ENCODE data around the gene MACROD2. TPM values are rescaled to one million over a fixed set of nuclear protein-coding genes. Genes with fewer than 3 reads are reported as not detected.

The MACROD2 gene
- total RNA-seq, 2 donors from 2014 or later, result 8.3 to 21.8 TPM

DNA sequence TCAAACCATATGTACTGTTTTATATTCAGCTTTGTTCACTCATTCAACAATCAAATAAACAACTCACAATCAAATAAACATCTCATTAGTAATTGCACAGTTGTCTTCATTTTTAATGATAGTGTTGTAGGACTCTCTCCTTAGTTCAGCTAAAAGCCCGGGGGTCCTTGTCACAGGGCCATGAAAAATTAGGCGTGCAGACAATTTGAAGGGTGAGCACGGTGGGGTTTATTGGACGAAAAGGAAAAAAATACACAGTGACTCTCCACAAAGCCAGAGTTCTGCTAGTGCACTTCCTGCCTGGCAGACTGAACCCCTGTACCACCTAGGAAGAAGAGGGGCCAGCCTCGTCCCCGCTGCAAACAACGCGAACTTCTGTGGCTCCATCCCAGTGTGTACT, 599.7 kb downstream of the MACROD2 start:
- no peaks in the 10 kb centered on the region for H3K27me3 ChIP-seq
- WGBS, 2 donors, result 83 to 84% methylated on average over 8 of the region's 8 CpGs
- H3K36me3 ChIP-seq (replicated peaks in 1 of 2; ENCODE audit: insufficient read depth in 1 of 2, low read depth in 2 of 2), result no peaks in the 10 kb centered on the region
- H3K9me3 ChIP-seq, result no peaks in the 10 kb centered on the region
- ATAC-seq (no peak), DNase-seq (no peak)
- H3K27ac ChIP-seq, result no peak overlapping the region
- intact Hi-C loops (cut with DNase I), result no loop called here
- no peak overlapping the region for H3K4me3 ChIP-seq
- TF ChIP-seq, protein P1, sequence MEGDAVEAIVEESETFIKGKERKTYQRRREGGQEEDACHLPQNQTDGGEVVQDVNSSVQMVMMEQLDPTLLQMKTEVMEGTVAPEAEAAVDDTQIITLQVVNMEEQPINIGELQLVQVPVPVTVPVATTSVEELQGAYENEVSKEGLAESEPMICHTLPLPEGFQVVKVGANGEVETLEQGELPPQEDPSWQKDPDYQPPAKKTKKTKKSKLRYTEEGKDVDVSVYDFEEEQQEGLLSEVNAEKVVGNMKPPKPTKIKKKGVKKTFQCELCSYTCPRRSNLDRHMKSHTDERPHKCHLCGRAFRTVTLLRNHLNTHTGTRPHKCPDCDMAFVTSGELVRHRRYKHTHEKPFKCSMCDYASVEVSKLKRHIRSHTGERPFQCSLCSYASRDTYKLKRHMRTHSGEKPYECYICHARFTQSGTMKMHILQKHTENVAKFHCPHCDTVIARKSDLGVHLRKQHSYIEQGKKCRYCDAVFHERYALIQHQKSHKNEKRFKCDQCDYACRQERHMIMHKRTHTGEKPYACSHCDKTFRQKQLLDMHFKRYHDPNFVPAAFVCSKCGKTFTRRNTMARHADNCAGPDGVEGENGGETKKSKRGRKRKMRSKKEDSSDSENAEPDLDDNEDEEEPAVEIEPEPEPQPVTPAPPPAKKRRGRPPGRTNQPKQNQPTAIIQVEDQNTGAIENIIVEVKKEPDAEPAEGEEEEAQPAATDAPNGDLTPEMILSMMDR (IDR thresholded peaks at IDR 0.05), result no peak
- no peak for TF ChIP-seq POLR2A (IDR thresholded peaks at IDR 0.05)
- H3K4me1 ChIP-seq, result no peaks in the 10 kb centered on the region

DNA sequence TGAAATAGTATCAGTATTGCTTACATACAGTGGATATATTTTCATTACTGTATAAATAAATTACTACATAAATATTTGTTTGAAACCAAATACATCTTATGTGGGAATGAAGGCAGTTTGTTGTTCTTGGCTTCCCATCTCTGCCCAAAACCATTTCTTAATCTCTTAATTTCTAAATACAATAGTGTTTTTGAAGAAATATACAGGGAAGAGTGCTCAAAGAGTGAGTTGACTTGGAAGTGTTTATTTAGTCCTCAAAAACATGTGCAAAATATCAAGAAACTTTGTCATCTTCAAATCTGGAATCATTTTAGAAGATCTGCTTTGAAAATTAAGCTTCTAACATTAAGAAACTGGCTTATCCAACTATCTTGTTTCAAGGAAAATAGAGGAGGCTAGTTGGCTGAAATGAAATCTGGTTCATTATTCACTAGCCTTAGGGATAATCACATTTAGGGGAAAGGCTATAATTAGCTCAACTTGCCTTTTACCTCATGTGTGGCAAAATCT, 601.9 kb downstream of the MACROD2 start:
- Histone ChIP-seq H3K4me3 (no peak overlapping the region), H3K27ac (no peak overlapping the region), H3K27me3 (no peaks in the 10 kb centered on the region), H3K36me3 (replicated peaks in 1 of 2; ENCODE audit: insufficient read depth in 1 of 2, low read depth in 2 of 2) (no peaks in the 10 kb centered on the region), H3K4me1 (no peaks in the 10 kb centered on the region), H3K9me3 (no peaks in the 10 kb centered on the region)
- intact Hi-C loops (cut with DNase I), result no loop called here
- TF ChIP-seq, protein P1 (IDR thresholded peaks at IDR 0.05), result no peak
- TF ChIP-seq POLR2A (IDR thresholded peaks at IDR 0.05), result no peak
- DNase-seq (no peak), ATAC-seq (no peak)

DNA sequence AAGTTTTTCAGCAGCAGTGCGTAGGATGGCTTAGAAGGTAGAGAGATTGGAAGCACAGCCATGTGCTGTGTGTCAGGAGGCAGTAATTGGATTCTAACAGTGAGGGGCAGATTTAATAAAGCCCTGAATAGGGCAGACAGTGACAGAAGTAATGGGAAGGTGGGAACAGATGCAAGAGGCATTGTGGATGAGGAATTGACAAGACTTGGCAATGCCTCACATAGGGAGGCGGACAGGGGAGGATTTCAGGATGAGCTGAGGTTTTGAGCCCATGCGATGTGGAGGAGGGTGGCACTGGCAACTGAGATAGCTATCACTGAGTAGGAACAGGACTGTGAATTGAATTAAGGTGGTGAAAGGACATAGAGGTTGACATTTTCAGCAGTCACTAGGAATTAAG, 604.3 kb downstream of the MACROD2 start:
- H3K9me3 ChIP-seq, result no peaks in the 10 kb centered on the region
- H3K27ac ChIP-seq, result no peak overlapping the region
- H3K36me3 ChIP-seq (replicated peaks in 1 of 2; ENCODE audit: insufficient read depth in 1 of 2, low read depth in 2 of 2), result no peaks in the 10 kb centered on the region
- intact Hi-C loops (cut with DNase I), result no loop called here
- no peak overlapping the region for H3K4me3 ChIP-seq
- no peak for DNase-seq
- H3K4me1 ChIP-seq, result no peaks in the 10 kb centered on the region
- no peak for TF ChIP-seq POLR2A (IDR thresholded peaks at IDR 0.05)
- TF ChIP-seq, protein P1 (IDR thresholded peaks at IDR 0.05), result no peak
- H3K27me3 ChIP-seq, result no peaks in the 10 kb centered on the region
- WGBS, 2 donors, result 65 to 79% methylated on average over 3 of the region's 3 CpGs
- ATAC-seq, result no peak

DNA sequence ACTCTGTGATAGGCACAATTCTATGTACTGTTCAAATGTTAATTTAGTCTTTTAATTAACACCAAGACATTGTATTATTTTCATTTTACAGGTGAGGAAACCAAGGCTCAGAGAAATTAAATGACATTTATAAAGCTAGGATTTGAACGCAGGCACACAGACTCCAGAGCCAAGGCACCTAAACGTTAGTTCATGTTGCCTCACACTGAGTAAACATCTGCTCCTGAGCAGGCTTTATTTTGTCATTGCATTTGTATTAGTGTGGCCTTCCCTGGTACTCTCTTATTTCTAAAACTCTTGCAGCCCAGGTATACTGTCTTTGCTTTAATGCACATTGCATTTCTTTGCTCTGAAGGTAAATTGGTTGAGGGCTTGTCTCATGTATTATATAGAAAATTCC, 605.2 kb downstream of the MACROD2 start:
- Histone ChIP-seq H3K4me3 (no peak overlapping the region), H3K27me3 (no peaks in the 10 kb centered on the region), H3K9me3 (no peaks in the 10 kb centered on the region), H3K27ac (no peak overlapping the region), H3K36me3 (replicated peaks in 1 of 2; ENCODE audit: insufficient read depth in 1 of 2, low read depth in 2 of 2) (no peaks in the 10 kb centered on the region), H3K4me1 (no peaks in the 10 kb centered on the region)
- DNase-seq (no peak), ATAC-seq (no peak)
- 69 to 73% methylated on average over 2 of the region's 2 CpGs for WGBS, 2 donors
- TF ChIP-seq POLR2A (IDR thresholded peaks at IDR 0.05), result no peak
- intact Hi-C loops (cut with DNase I), result no loop called here

DNA sequence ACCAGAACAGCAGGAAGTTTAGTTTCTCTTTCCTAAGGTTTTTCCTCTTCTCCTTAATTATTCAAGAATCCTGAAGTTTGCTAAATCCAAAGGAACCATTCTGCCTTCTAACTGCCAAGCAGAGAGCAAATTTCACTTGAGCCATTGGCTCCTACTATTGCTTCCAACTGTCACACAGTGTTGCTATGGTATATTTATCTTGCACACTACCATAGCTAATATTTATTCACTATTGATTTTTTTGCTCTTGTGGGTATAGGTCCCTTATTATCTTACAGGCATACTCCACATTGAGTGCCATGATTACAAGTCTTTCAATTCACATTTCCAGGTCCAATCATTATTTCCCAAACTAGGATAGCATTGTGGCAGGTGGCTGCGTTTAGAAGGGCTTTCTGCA, 608.8 kb downstream of the MACROD2 start:
- ATAC-seq, result peak; percentile 18
- H3K4me1 ChIP-seq, result no peaks in the 10 kb centered on the region
- no peaks in the 10 kb centered on the region for H3K27me3 ChIP-seq
- intact Hi-C loops (cut with DNase I), result no loop called here
- no peaks in the 10 kb centered on the region for H3K36me3 ChIP-seq (replicated peaks in 1 of 2; ENCODE audit: insufficient read depth in 1 of 2, low read depth in 2 of 2)
- H3K27ac ChIP-seq, result no peak overlapping the region
- TF ChIP-seq POLR2A (IDR thresholded peaks at IDR 0.05), result no peak
- DNase-seq, result no peak
- H3K4me3 ChIP-seq, result no peak overlapping the region
- 35 to 41% methylated on average over 1 of the region's 1 CpG for WGBS, 2 donors
- H3K9me3 ChIP-seq, result no peaks in the 10 kb centered on the region

Measured in body of pancreas (tissue), 4 donors.